Stimulated activated CD4-positive, alpha-beta T cell treated with anti-CD3 and anti-CD28 coated beads, TNF-alpha, amount 100 ng/mL, for 24 hours (primary cell): Measurements from ENCODE around the gene TBX10.
"Not testable (repeated sequence)": the region's sequence is repeated elsewhere in the genome, so short reads cannot be mapped to it uniquely, and the experiment has no call there.

Source experiments
- DNase-seq, 3 experiments: peaks; one replicate each; pipeline ENCODE4 v3.0.0-alpha.2; 2020; ENCODE audit warnings: low read depth in 3 of 3

The TBX10 gene

DNA sequence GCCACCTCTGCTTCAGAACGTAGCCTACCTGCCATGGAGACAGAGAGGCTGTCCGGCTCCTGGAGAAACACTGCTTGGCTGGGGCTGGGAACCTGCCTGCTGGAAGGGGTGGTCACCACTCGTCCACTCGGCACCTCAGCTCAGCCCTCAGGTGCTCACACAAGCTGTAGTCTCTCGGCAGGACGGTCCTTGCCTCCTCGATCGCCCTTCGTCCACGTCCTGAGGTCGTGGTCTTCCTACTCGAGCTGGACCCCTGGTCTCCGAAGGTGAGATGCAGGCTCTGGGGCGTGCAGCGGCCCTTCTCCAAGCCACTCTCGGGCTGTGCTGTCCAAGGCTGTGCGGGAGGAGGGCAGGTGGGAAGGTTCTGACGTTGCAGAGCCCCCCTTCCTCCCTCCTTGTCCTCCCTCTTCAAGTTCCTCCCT, at the start of gene TBX10:
Gene TBX10, minus strand, starts transcription at position 326 of the 422 bp plus-strand sequence. Its CDS starts 291 bp downstream, at position 35.
- DNase-seq, result no peak

GRCh38 chr11:67689178-67689577, 49.6 kb upstream of the TBX10 start:
- no peak for DNase-seq

- no peak for DNase-seq
Observed at GRCh38 chr11:67687986-67688385, 48.4 kb upstream of the TBX10 start.

- DNase-seq, result not testable (repeated sequence)
Observed at GRCh38 chr11:67685641-67686332, 46.2 kb upstream of the TBX10 start.

DNA sequence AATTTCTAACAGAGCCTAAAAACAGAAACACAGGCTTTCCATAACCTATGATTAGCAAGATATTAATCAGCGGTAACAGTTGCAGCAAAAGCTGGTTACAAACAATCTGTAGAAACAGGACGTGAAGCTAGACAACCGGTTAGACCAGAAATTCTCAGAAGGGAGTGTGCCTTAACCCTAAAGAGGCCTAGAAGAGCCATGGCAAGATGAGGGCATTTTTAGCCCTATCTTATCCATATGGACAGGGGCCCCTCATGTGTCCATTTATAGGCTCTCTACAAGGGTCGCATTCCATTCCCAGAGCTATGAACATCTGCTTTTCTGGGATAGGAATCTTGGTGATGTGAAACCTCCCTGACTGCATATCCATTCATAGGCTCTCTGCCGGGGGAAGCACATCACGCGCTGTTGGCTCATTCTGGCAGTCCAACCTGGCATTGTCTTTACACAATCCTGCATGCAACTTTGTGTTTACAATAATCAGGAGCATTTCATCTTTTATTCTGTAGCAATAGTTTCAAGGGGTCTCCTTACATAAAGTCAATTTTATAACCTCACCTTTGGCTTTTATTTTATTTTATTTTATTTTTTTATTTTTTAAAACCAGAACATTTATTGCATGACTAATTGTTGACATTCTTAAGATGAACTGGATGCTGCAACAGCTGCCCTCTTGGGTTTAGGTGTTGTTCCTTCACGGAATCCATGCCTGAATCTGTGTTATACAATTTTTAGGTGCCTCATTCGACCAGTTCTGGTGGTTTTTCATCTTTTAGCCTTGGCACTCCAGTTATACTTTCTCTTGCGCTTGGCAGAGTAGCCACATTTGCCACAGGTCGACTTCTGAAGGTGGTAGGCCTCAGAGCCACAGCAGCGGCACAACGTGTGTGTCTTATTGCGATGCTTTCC, 42.8 kb upstream of the TBX10 start:
- DNase-seq, result not testable (repeated sequence)

GRCh38 chr11:67680696-67681470, 41.3 kb upstream of the TBX10 start:
- DNase-seq, result no peak

DNA sequence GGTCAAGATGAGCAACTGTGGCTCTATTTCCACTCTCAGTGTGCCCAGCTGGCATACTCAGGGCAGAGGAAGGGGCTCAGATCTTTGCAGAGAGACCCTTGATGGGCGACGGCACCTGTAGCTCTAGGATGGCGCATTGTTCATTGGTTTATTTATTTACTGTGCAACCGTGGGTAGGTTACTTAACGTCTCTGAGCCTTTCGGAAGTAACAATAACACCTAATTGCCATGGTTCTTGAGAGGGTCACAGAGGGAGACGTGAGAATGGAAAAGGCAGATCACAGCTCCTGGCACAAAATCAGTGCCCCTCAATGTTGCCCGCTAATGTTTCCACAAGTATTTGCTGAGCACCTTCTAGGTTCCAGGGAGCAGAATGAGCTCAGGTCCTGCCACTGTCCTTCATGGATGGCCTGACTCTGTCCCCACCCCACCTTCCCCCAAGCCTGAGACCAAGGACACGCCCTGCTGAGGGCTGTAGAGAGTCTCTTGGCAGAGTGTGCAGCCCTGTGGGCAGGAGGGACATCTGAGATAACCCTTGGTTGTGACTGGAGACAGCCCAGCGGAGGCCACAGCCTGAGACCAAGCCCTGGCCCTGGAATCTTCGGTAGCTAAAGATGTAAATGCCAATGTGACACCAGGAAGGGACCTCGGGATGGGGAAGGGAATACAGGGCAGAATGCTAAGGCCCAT, 35.6 kb upstream of the TBX10 start:
- DNase-seq, result no peak

GRCh38 chr11:67674442-67674871, 34.9 kb upstream of the TBX10 start, which contains the start of gene ALDH3B2:
TSS of gene ALDH3B2 (minus strand) at chr11:67674623. CDS start at chr11:67666935, 7,688 bp downstream.
- no peak for DNase-seq

DNA sequence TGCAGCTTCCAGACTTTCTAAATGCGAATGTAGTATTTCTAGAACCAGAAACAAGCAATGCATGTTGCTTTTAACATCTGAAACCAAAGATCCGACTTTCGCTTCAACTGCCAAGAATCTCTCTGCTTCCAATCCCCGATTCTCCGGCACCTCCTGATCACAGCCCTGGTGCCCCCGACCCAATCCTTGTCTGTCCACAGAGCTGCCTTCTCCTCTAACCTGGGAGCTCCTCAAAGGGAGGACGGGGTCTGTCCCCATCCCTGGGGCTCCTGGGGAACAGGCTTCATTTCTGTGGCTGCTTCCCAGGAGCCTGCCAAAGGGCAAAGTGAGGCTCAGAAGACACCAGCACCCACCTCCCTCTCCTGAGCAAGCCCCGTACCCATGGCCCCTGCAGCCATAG, 34.3 kb upstream of the TBX10 start:
- DNase-seq, result no peak

- no peak for DNase-seq
Observed at GRCh38 chr11:67673358-67673757, 33.8 kb upstream of the TBX10 start.

- DNase-seq, result no peak
Observed at GRCh38 chr11:67671211-67671520, 31.6 kb upstream of the TBX10 start.

DNA sequence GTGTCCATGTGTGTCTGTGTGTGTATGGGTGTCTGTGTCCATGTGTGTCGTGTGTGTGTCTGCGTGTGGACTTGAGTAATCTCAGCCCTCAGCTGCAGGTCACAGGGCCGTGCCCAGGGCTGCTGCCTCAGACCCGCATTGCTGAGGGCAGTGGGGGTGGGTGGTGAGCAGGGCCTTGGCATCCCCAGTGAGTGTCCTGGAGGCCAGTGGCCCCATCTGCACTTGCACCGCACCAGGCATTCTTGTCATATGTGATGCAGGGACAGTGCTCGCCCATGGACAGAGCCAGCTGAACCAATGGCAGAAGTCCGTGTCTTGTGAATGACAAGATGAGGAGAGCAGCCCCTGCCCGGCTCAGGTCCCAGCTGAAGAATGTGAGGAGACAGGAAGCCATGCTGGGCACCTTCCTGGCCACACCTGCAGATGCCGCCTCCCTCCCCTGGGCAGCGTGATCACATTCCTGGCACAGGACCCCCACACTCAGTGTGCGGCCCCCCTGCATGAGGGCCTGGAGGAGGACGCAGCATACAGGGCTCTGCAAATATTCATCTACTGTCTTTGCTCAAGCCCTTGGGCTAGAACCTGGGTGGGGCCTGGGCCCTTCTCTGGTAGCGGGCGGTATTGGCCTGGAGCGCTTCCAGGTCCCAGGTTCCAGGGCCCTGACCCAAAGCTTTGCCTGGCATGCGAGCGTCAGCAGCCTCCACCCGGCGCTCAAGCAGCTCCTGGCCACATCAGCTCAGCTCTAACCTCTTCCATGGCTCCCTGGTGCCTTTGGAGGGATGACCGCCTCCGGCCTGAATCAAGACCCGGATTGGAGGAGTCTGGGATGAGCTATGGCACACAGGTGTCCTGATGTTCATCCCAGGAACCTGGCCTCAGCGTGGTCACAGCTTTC, 31.0 kb upstream of the TBX10 start:
- no peak for DNase-seq

- no peak for DNase-seq
Observed at GRCh38 chr11:67668192-67668551, 28.6 kb upstream of the TBX10 start.

DNA sequence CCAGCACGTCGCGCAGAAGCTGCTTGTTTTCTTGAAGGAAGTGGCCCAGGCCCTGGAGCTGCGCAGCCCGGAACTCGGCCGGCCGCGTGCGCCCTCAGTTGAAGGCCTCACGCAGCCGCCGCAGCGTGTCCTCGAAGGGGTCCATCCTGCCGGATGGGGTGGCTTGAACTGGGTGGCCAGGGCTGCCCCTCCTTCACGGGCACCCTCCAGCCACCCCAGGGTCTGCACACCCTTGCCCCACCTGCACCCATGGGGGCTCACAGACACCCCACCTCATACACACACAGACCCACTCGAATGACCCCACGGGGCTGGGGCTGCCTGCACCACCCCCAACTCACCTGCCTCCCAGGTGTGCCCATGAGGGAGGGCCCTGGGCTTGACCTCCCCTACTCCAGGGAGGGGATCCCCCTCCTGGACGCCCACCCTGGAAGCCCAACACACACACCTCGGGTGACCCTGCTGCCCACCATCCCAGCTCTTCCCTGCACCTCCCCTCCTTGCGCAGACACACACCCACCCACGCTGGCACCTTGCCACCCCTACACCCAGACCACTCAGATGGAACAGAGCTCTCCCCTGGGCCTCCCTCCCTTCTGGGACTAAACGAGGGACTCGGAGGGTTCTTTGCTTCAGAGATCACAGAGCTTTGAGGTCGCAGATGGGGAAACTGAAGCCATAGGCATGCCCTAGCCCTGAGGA, 28.1 kb upstream of the TBX10 start:
- DNase-seq, result no peak

- DNase-seq, result no peak
Observed at GRCh38 chr11:67666676-67667489, 27.3 kb upstream of the TBX10 start.

GRCh38 chr11:67666303-67666645, 26.7 kb upstream of the TBX10 start:
- DNase-seq, result no peak

GRCh38 chr11:67665541-67666302, 26.2 kb upstream of the TBX10 start:
- no peak for DNase-seq
